ENCODE measurements around the gene TMSB10.

The TMSB10 gene

DNA sequence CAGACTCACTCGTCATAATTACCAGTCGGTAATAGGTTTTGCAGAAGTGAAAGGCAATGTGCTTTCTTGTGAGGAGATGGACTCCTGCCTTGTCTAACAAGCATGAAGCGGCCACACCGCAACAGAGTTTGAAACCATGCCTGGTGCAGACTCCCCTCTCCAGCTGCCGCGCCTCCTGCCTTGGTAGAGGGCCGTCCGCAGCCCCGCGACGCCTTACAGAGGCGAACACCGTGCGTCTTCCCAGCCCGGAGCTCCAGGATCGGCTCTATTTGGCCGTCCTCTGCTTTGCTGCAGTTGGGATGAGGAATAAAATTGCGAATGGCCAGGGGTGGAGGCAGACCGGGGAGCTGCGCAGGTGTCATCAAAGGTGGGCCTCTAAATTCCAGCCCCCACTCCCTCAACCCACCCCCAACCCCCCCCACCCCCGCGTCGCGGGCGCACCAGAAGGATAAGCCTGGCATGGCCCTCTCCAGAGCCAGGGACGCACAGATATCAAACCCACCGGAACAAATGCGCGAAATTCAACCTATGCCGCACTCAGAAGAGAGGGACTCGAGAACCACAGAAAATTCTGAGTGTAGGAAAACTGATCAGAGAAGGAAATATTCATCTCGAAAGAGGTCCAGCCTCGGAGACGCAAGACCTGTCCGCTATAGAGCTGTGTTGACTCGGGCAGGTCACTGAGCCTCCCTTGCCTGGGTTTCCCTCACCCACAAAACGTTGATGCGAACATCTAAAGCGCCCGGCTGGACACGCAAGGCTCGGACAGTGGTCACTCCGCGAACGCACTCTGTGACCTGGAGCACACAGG lies 25.7 kb upstream of the TMSB10 start:
- DNase-seq (ENCODE audit: insufficient read length, low spot score) (no peak), FAIRE-seq (no peak)

DNA sequence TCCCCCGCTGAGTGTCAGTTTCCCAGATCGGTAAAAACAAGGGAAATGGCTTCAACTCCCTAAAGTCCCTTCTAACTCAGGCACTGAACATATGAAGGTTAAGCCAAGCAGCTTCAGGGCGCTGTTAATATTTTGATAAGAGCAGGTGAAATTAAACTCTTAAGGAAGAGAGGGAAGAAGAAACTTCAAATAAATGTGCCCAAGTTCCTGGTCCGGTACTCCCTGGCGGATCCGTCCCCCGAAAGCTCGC lies 25.1 kb upstream of the TMSB10 start:
- DNase-seq (ENCODE audit: insufficient read length, low spot score) (no peak), FAIRE-seq (no peak)

DNA sequence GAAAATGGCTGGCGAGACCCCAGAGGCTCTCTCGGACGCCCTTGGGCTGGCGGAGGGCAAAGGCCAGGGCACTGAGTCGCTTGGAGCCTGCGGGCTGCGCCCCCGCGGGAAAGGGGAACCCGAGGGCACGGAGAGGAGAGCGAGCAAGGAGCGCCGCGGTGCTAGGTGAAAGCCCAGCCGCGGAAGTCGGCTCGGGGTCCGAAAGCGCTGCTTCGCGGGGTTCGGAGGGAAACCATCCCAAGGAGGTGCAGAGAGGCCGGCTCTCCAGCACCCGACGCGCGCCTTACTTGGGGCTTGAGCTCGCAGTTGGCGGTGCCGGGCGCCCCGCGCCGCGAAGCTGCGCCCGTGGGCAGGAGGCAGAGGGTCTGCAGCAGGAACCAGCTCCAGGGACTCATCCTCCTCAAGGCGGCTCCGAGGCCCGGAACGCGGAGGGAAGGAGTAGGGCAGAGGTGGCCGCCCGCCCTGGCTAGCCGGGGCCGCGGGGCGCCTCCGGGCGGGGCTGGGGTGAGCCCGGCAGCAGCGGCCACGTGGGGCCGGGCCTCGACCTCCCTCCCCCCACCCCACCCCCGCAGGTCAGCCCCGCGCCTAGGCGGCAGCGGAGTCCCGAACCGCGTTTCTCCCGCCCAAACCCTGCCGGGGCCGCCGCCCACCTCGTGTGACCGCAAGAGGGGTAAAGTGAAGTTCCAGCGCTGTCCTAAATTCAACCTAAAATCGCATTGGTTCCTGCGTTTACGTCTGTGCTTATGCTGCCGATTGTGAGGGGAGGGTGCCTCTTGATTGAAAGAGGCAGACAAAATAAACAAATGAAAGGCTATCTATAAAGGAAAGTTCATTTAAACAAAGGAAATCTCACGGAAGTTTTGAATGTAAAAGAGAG lies 24.6 kb upstream of the TMSB10 start, which contains the start of gene TRABD2A:
TSS of gene TRABD2A (minus strand) at position 440 of the 877 bp plus-strand sequence. CDS start at position 395, 45 bp downstream.
- FAIRE-seq (no peak), DNase-seq (ENCODE audit: insufficient read length, low spot score) (no peak)

GRCh38 chr2:84881581-84882413 lies 23.7 kb upstream of the TMSB10 start:
- peak; percentile 72 for FAIRE-seq

GRCh38 chr2:84882414-84882738 lies 23.1 kb upstream of the TMSB10 start:
- DNase-seq (ENCODE audit: insufficient read length, low spot score) = no peak
- FAIRE-seq = no peak

More at GRCh38 chr2:84881581-84882413, 23.7 kb upstream of the TMSB10 start:
- peak; percentile 79 for DNase-seq (ENCODE audit: insufficient read length, low spot score)

DNA sequence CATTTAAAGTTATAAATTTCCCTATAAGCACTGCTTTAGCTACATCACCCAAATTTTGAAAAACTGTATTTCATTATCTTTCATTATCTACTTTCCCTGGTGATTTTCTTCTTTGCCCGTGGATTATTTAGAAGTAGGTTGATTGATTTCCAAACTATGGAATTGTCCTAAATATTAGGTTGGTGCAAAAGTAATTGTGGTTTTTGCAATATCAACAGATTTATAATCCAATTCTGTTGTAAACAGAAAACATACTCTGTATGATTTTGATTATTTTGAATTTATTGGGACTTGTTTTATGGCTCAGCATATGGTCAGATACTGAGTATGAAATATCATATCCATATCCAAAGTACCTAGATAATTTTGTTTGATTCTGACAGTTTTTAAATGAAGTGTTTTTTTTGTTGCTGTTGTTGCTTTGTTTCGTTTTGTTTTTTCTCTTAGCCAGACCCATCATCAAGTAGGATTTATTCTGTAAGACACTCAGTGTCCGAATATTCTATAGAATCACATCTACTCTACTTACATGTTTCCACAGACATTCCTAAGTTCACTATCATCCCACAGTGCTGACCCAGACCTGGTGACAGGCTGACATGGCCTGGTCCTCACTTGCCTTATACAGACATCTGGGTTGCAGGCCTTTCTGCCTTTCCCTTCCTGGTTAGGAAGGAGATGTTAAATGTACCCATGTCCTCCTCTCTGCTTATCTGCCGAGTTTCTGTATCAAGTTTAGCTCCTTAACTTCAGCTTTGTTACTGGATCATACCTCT lies 22.5 kb upstream of the TMSB10 start:
- FAIRE-seq (peak; percentile 48), DNase-seq (ENCODE audit: insufficient read length, low spot score) (no peak)

- no peak for FAIRE-seq
- no peak for DNase-seq (ENCODE audit: insufficient read length, low spot score)
These were observed 21.0 kb upstream of the TMSB10 start for GRCh38 chr2:84884449-84884848.

GRCh38 chr2:84885111-84885510 lies 20.3 kb upstream of the TMSB10 start:
- DNase-seq (ENCODE audit: insufficient read length, low spot score) (no peak), FAIRE-seq (no peak)

- no peak for FAIRE-seq
- DNase-seq (ENCODE audit: insufficient read length, low spot score) = no peak
These were observed 18.7 kb upstream of the TMSB10 start for GRCh38 chr2:84886791-84887190.

DNA sequence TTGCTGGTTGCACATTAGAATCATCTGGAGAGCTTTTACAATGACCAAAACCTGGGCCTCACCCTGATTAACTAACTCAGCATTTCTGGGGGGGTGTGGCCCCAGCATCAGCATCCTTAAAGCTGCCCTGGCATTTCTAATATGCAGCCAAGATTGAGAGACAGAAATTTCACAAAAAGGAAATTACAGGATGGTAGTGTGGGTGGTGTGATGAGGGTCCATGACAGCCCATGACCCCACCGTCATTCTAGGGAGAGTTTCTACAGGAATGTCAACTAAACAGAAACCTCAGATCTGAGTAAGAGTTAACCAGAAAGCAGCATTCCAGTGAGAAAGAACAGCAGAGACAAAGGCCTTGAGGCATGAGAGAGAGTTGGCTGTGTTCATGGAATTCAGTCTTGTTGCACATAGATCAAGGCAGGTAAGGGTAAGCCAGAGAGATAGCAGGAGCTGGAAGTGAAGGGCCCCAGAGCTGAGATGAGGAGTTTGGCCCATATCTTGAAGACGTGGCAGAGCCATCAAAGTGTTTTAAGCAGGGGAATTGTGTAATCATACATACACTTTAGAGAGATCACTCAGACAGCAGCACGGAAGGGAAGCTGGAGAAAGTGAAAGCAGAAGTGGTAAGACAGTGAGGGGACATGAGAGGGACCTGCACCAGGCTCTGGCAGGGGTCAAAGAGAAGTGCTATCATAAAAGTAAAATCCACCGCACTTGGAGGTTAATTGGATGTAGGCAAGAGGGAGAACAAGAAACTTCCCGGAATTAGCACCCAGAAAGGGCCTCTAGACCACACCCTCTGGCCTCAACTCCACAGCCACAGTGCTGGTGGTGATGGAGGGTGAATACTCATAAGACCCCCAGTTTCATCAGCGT lies 16.8 kb upstream of the TMSB10 start:
- FAIRE-seq (peak; percentile 59), DNase-seq (ENCODE audit: insufficient read length, low spot score) (peak; percentile 41)

DNA sequence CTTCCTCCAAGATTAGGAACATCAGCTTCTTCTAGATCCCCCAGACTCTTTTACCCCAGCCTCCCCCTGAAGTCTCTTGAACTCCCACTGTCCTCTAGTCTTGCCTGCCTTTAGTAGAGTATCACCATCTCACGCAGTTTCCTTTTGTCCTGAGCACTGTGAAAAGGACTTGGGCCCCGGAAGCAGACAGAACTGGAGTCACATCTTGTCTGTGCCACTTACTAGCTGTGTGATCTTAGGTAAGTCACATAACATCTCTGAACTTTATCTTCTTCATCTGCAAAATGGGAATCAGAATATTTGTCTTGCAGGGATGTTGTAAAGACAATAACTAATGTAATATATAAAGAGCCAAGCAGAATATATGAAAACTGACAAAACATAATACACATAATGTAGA lies 16.1 kb upstream of the TMSB10 start:
- no peak for FAIRE-seq
- no peak for DNase-seq (ENCODE audit: insufficient read length, low spot score)

DNA sequence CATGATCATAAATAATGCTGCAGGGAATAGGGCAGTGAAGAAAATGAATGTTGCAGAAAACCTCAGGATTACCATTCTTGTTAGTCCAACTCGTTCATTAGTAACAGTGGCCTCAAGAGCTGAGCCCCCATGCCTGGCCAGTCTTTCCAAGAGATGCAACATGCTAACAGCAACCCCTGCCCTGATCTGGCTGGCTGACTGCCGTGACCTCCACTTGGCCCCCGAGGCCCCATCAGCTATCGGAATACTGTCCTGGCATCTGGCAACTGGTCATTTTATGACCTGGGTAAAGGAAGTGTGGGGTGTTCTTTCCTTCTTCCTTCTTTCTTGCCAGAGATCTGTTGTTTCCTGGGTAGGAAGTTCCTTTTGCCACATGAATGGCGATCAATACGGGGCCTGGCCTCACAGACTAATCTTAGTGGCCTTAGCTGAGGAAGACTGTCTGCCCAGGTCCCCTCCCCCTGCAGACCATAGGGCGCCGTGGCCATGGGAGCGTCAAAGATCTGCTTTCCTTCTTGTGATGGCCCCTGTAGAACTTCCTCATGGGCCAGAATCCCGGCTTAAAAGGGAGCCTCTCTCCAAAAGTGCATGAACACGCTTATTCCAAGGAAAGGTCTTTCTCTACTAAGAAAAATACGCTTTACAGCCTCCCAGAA lies 14.0 kb upstream of the TMSB10 start:
- DNase-seq (ENCODE audit: insufficient read length, low spot score) (no peak), FAIRE-seq (no peak)

DNA sequence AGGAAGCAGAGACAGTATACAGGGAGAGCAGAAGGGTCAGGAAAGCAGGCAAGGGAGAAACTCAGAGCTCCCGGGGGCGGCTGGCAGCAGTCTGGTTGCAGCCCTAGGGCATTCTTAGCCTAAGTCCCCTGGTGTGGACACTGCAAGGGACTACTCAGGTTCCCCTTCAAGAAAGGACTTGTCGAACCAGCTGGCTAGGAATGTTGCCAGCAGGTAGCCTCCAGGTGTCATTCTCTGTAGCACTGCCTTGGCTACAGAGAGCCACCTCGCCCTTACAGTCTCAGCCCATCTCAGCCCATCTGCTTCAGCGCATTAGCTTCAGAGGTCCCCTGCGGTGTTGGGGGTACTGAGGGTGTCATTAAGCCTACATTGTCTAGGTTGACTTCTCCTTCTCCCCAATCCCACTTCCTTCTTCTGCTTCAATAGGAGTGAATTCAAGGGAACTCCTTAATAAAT lies 11.3 kb upstream of the TMSB10 start:
- DNase-seq (ENCODE audit: insufficient read length, low spot score) = no peak
- FAIRE-seq = peak; percentile 58

- DNase-seq (ENCODE audit: insufficient read length, low spot score) (no peak), FAIRE-seq (peak; percentile 71)
These were observed 10.5 kb upstream of the TMSB10 start for GRCh38 chr2:84894758-84895520.

- DNase-seq (ENCODE audit: insufficient read length, low spot score) (no peak), FAIRE-seq (no peak)
These were observed 8.9 kb upstream of the TMSB10 start for GRCh38 chr2:84896567-84896966.

DNA sequence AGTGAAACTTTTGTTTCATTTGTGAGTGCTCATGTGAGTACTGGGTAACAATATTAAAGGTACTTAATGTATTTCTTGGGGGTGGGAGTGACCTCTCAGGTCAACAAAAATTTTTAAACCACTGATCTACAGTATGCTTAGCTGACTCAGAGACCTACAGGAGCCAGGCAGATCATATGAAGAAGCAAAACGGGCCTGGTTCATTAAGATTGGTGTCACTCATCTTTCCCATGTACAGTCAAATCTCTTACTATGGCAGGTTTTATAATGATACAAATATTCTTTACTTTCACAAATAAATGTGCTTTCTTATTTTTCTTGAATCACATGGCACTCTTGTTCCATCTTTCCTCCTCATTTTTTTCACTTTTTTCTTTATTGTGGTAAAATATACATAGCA lies 7.7 kb upstream of the TMSB10 start:
- no peak for DNase-seq (ENCODE audit: insufficient read length, low spot score)
- FAIRE-seq = no peak

DNA sequence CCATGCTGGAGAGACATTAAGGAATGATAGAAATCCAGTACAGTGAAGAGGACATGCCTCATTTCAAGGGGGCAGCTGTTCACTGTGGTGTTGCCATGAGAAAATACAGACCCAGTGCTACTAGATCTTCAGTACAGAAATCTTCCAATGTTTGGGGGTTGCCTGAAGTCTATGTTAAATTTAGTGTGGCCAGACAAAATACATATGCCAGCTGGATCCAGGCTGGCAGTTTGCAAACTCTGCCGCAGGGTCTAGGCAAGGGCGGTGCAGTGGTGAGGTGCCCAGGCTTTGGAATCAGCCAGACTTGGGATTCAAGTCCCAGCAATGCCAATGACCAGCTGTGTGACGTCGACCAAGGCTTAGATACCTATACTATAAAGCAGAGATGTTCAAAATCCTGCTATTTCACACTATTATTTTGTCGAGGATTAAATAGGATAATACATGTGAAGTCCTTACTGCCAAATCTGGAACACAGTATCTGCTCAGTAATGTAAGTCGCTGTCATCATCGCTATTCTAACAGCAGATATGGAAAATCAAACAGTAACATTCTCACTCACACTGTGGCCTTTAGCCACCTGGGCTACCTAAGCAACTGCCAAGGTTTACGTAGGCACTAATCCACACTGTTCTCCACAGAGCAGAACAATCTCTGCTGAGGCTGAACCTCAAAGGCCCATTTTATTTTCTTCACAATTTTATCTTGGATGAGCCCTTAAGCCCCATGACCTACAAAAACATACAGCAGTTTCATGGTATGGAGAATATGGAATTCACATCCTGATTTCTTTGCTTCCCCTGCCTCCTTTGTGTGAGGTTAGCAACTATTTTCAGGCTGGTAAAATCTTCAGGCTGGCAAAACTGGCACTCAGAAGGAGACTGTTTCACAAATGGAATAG lies 5.9 kb upstream of the TMSB10 start:
- DNase-seq (ENCODE audit: insufficient read length, low spot score) (no peak), FAIRE-seq (no peak)
